Heart right ventricle (tissue), 16 donors: ENCODE data around the gene GBP5. TPM values are rescaled to one million over a fixed set of nuclear protein-coding genes. Genes with fewer than 3 reads are reported as not detected.

Source experiments
- ATAC-seq, 8 donors: fragments of 200-7000 bp; cut with Tn5 transposase; one replicate each; pipeline ENCODE4 v1.9.1; 2020; ENCODE audit warnings: mild to moderate bottlenecking in 8 of 8, moderate library complexity in 8 of 8, moderate number of reproducible peaks in 1 of 8
- DNase-seq, 2 donors: peaks; one replicate each; pipeline ENCODE4 v3.0.0-alpha.2; 2020
- H3K27ac ChIP-seq, 10 donors: fragments of 200-600 bp; sonication (generic) in 2 of 10; one replicate each; pipeline versions ENCODE4 v1.5.0 to v1.8.0; 2020 to 2022; ENCODE audit warnings: mild to moderate bottlenecking in 3 of 10
- H3K27me3 ChIP-seq, 7 donors: fragments of 200-600 bp; one replicate each; pipeline ENCODE4 v1.8.0; 2021 to 2022; ENCODE audit warnings: mild to moderate bottlenecking in 2 of 7
- H3K36me3 ChIP-seq, 9 donors: fragments of 200-600 bp; sonication (generic) in 1 of 9; one replicate each; pipeline versions ENCODE4 v1.5.0 to v1.8.0; 2020 to 2022; ENCODE audit warnings: mild to moderate bottlenecking in 2 of 9
- H3K4me1 ChIP-seq, 9 donors: fragments of 200-600 bp; sonication (generic) in 1 of 9; one replicate each; pipeline versions ENCODE4 v1.5.0 to v1.8.0; 2020 to 2022; ENCODE audit warnings: mild to moderate bottlenecking in 4 of 9
- H3K4me3 ChIP-seq, 10 donors: fragments of 200-600 bp; sonication (generic) in 2 of 10; one replicate each; pipeline versions ENCODE4 v1.5.0 to v1.8.0; 2020 to 2022; ENCODE audit warnings: mild to moderate bottlenecking in 7 of 10, moderate library complexity in 2 of 10
- H3K9me3 ChIP-seq, 11 donors: fragments of 200-600 bp in 10 of 11; sonication (generic) in 2 of 11; one replicate each; pipeline versions ENCODE4 v1.5.0 to v1.8.0; 2013 to 2022; ENCODE audit warnings: mild to moderate bottlenecking in 2 of 11, control low read depth in 1 of 11, moderate library complexity in 1 of 11
- CTCF ChIP-seq, 9 donors: fragments of 200-600 bp; sonication (generic) in 2 of 9; IDR thresholded peaks; one replicate each; pipeline versions ENCODE4 v1.5.0 to v1.8.0; 2021 to 2022; ENCODE audit warnings: antibody characterized with exemption in 9 of 9, mild to moderate bottlenecking in 5 of 9, moderate library complexity in 1 of 9
- WGBS, 2 donors: extraction: QIAGEN DNeasy Blood & Tissue Kit; methylation state at CpG; one replicate each; pipeline ENCODE4 v1.1.7; 2013; ENCODE audit warnings: inconsistent platforms in 1 of 2; 5-methylcytosine and 5-hydroxymethylcytosine counted together
- intact Hi-C, 10 donors: fragments of 100-400 bp; cut with DNase I; formaldehyde crosslinking; loops; one replicate each; pipeline versions ENCODE4 v1.11.1 to v1.14.2; 2022
- polyA plus RNA-seq, 2 donors: library from polyadenylated mRNA; stranded (reverse); fragments of 200-250 nt; gene quantifications; one replicate each; pipeline ENCODE4 v1.2.3, GENCODE V29; 2013
- total RNA-seq, 10 donors: library from RNA; stranded (reverse); fragmentation: NEBNext Ultra II Directional in 3 of 10; extraction: Animal tissue kit (Norgen Biotek cat#: 25700) in 3 of 10; gene quantifications; one replicate each; pipeline versions ENCODE4 v1.2.1 to v1.2.4, GENCODE V29; 2021 to 2023
- donor health status: Arrhythmogenic right ventricular cardiomyopathy.
- donor health status: ischemic (EF 13 %, LVEDD 7.1; RV severe dilation, severe dysfunction).
- donor health status: healthy with polysubstance abuse.
- donor health status: DM: no; HTN: yes; CAD: no.
- donor health status: DM: no; HTN: no; CAD: no.
- donor health status: ischemic (EF 25% LVEDD 6.9; RV normal size, moderate dysfunction).
- donor health status: ischemic (EF 25% LVEDD 5.7; RV mildly dilated, moderate dysfunction).
- donor health status: healthy.
- donor health status: DM: yes; HTN: yes; CAD: no.
- donor health status: Ischemic cardiomyopathy.
- donor health status: ischemic (EF 35%, LVEDD 5.7; RV mildly dilated, moderate dysfunction).
- donor health status: nonischemic (EF 11% LVEDD 7.7; RV severe dilation, severe dysfunction).
- donor health status: DM: yes; HTN: yes; CAD: no.
- donor health status: PGD.
- donor health status: ischemic (EF 29% LVEDD 5.4; RV normal size, mild dysfunction).
- donor health status: nonischemic (EF 23%, LVEDD 6.1; RV moderate dilation, normal function).

Gene GBP5
- total and polyA plus RNA-seq, 12 donors, result 0.39 to 62.0 (median 0.81) TPM

- ATAC-seq, result peak in 1 of 8 donors; percentile 16
- Histone ChIP-seq H3K36me3 (no peaks in the 10 kb centered on the region), H3K27me3 (no peaks in the 10 kb centered on the region), H3K9me3 (peaks cover 0 to 22% (median 3%) of the 10 kb centered on the region in 11 donors), H3K27ac (peak overlapping the region; percentile 13 to 88 (median 74)), H3K4me1 (peaks cover 7 to 40% (median 28%) of the 10 kb centered on the region in 9 donors), H3K4me3 (peak overlapping the region in 3 of 10 donors; percentile 1 to 16 (median 3))
- intact Hi-C loops, result loop anchor here in 1 of 10 donors (10.0 kb wide), 1 partner anchor 56 kb away; no protein-coding TSS in a partner anchor
- no peak for TF ChIP-seq CTCF (IDR thresholded peaks at IDR 0.05)
- DNase-seq, result no peak
These were observed 38.3 kb upstream of the GBP5 start for GRCh38 chr1:89310976-89311375.

GRCh38 chr1:89310505-89310904, 37.8 kb upstream of the GBP5 start:
- no peak for TF ChIP-seq CTCF (IDR thresholded peaks at IDR 0.05)
- Histone ChIP-seq H3K27me3 (no peaks in the 10 kb centered on the region), H3K9me3 (peaks cover 0 to 17% (median 0%) of the 10 kb centered on the region in 11 donors), H3K4me1 (peaks cover 7 to 40% (median 28%) of the 10 kb centered on the region in 9 donors), H3K4me3 (peak overlapping the region in 4 of 10 donors; percentile 1 to 16 (median 8)), H3K27ac (peak overlapping the region; percentile 13 to 88 (median 74)), H3K36me3 (no peaks in the 10 kb centered on the region)
- 36 to 40% methylated on average over 1 of the region's 1 CpG for WGBS, 2 donors
- ATAC-seq (peak in 6 of 8 donors; percentile 61 to 88 (median 82)), DNase-seq (no peak)
- intact Hi-C loops, result loop anchor here in 1 of 10 donors (10.0 kb wide), 1 partner anchor 56 kb away; no protein-coding TSS in a partner anchor

GRCh38 chr1:89309828-89310227, 37.2 kb upstream of the GBP5 start:
- DNase-seq (no peak), ATAC-seq (no peak)
- H3K4me3 ChIP-seq, result no peak overlapping the region
- H3K4me1 ChIP-seq, result peaks cover 7 to 40% (median 28%) of the 10 kb centered on the region in 9 donors
- intact Hi-C loops, result loop anchor here in 1 of 10 donors (10.0 kb wide), 1 partner anchor 55 kb away; no protein-coding TSS in a partner anchor
- no peak for TF ChIP-seq CTCF (IDR thresholded peaks at IDR 0.05)
- H3K36me3 ChIP-seq, result no peaks in the 10 kb centered on the region
- H3K9me3 ChIP-seq, result peaks cover 0 to 10% (median 0%) of the 10 kb centered on the region in 11 donors
- no peaks in the 10 kb centered on the region for H3K27me3 ChIP-seq
- WGBS, 2 donors, result 50 to 61% methylated on average over 1 of the region's 1 CpG
- H3K27ac ChIP-seq, result peak overlapping the region; percentile 13 to 88 (median 74)

GRCh38 chr1:89306273-89306672, 33.6 kb upstream of the GBP5 start:
- intact Hi-C loops, result no loop called here
- Histone ChIP-seq H3K36me3 (no peaks in the 10 kb centered on the region), H3K27me3 (no peaks in the 10 kb centered on the region), H3K4me3 (no peak overlapping the region), H3K9me3 (peaks cover 0 to 10% (median 0%) of the 10 kb centered on the region in 11 donors), H3K4me1 (peaks cover 7 to 23% (median 14%) of the 10 kb centered on the region in 9 donors), H3K27ac (no peak overlapping the region)
- WGBS, 2 donors, result 74 to 76% methylated on average over 2 of the region's 2 CpGs
- DNase-seq, result no peak
- TF ChIP-seq CTCF (IDR thresholded peaks at IDR 0.05), result no peak
- no peak for ATAC-seq
